Calu3 (cell line): Measurements from ENCODE around the gene USH2A. TPM values are rescaled to one million over a fixed set of nuclear protein-coding genes. Genes with fewer than 3 reads are reported as not detected.

Source experiments
- BruUV-seq: library from RNA; stranded (reverse); fragments of 400-500 nt; replicated peaks from 2 replicates; lab custom pipeline; 2021; lab: Mats Ljungman, UMichigan
- CTCF ChIA-PET: fragments of 300-600 bp; sonication (Branson Sonifier 250); formaldehyde crosslinking; loops from one replicate; lab custom pipeline; 2022; ENCODE audit warnings: antibody characterized with exemption; lab: Charles Lee
- DNase-seq: peaks from one replicate; pipeline ENCODE4 v3.0.0; 2022
- H3K27ac Mint-ChIP-seq: one replicate; pipeline ENCODE4 v1.8.0; 2022; ENCODE audit warnings: mixed read lengths; ENCODE audit not compliant: unreplicated experiment
- H3K27me3 Mint-ChIP-seq: one replicate; pipeline ENCODE4 v1.8.0; 2022; ENCODE audit warnings: mixed read lengths; ENCODE audit not compliant: unreplicated experiment
- H3K36me3 Mint-ChIP-seq: one replicate; pipeline ENCODE4 v1.8.0; 2022; ENCODE audit warnings: mild to moderate bottlenecking, moderate library complexity, mixed read lengths; ENCODE audit not compliant: insufficient read depth, unreplicated experiment
- H3K4me1 Mint-ChIP-seq: one replicate; pipeline ENCODE4 v1.8.0; 2022; ENCODE audit warnings: mild to moderate bottlenecking, low read depth, mixed read lengths; ENCODE audit not compliant: unreplicated experiment
- H3K4me3 Mint-ChIP-seq: one replicate; pipeline ENCODE4 v1.8.0; 2022; ENCODE audit warnings: mild to moderate bottlenecking, low read depth, moderate library complexity, mixed read lengths; ENCODE audit not compliant: unreplicated experiment
- H3K9me3 Mint-ChIP-seq: one replicate; pipeline ENCODE4 v1.8.0; 2022; ENCODE audit warnings: low read depth, mixed read lengths; ENCODE audit not compliant: unreplicated experiment
- CTCF ChIP-seq: fragments of 200-600 bp; IDR thresholded peaks from one replicate; pipeline ENCODE4 v1.8.0; 2022; ENCODE audit warnings: antibody characterized with exemption; ENCODE audit not compliant: unreplicated experiment
- intact Hi-C: fragments of 100-400 bp; cut with micrococcal nuclease; formaldehyde crosslinking; loops from one replicate; pipeline ENCODE4 v1.10.0; 2022; ENCODE audit not compliant: unreplicated experiment
- total RNA-seq: library from RNA; stranded (reverse); gene quantifications from 2 replicates; pipeline ENCODE4 v1.2.3, GENCODE V29; 2022

Gene USH2A
- total RNA-seq, 1 experiment from 2014 or later: not detected

GRCh38 chr1:216323344-216323743 is 99.9 kb downstream of the USH2A start:
- no peaks in the 10 kb centered on the region for H3K27me3 Mint-ChIP-seq
- no TSS peak for BruUV-seq

GRCh38 chr1:216314379-216315095 is 108.7 kb downstream of the USH2A start:
- intact Hi-C loops: no loop called here
- Mint-ChIP-seq H3K27me3 (no peaks in the 10 kb centered on the region), H3K4me1 (no peaks in the 10 kb centered on the region), H3K4me3 (no peak overlapping the region), H3K9me3 (peaks cover 3% of the 10 kb centered on the region), H3K36me3 (no peaks in the 10 kb centered on the region), H3K27ac (no peak overlapping the region)
- DNase-seq: no peak
- BruUV-seq: no TSS peak
- TF ChIP-seq CTCF: no peak
- CTCF ChIA-PET: interaction anchor here (0.6 kb wide), 1 partner anchor 262 kb away, joined by 3 read pairs; no protein-coding TSS in a partner anchor

More at GRCh38 chr1:216323344-216323743, 99.9 kb downstream of the USH2A start:
- H3K9me3 Mint-ChIP-seq: no peaks in the 10 kb centered on the region
- no peaks in the 10 kb centered on the region for H3K36me3 Mint-ChIP-seq
- no peak overlapping the region for H3K4me3 Mint-ChIP-seq
- no peak for DNase-seq
- CTCF ChIA-PET: no interaction called here
- H3K4me1 Mint-ChIP-seq: no peaks in the 10 kb centered on the region
- TF ChIP-seq CTCF: no peak
- intact Hi-C loops: no loop called here
- H3K27ac Mint-ChIP-seq: no peak overlapping the region

- peaks cover 13% of the 10 kb centered on the region for H3K4me1 Mint-ChIP-seq
- no peaks in the 10 kb centered on the region for H3K9me3 Mint-ChIP-seq
- intact Hi-C loops: loop anchor here (2.0 kb wide), 2 partner anchors 256 to 432 kb away; no protein-coding TSS in a partner anchor
- TF ChIP-seq CTCF: peak; percentile 29
- DNase-seq: peak; percentile 24
- no peak overlapping the region for H3K4me3 Mint-ChIP-seq
- no peak overlapping the region for H3K27ac Mint-ChIP-seq
- CTCF ChIA-PET: no interaction called here
- no peaks in the 10 kb centered on the region for H3K27me3 Mint-ChIP-seq
- no TSS peak for BruUV-seq
- no peaks in the 10 kb centered on the region for H3K36me3 Mint-ChIP-seq
Measured at GRCh38 chr1:216310776-216311175, 112.5 kb downstream of the USH2A start.

GRCh38 chr1:216306830-216307229 is 116.4 kb downstream of the USH2A start:
- no peak for DNase-seq
- H3K4me3 Mint-ChIP-seq: no peak overlapping the region
- no peaks in the 10 kb centered on the region for H3K27me3 Mint-ChIP-seq
- no peaks in the 10 kb centered on the region for H3K36me3 Mint-ChIP-seq
- TF ChIP-seq CTCF: no peak
- no peaks in the 10 kb centered on the region for H3K9me3 Mint-ChIP-seq
- intact Hi-C loops: no loop called here
- H3K27ac Mint-ChIP-seq: peak overlapping the region; percentile 62
- CTCF ChIA-PET: no interaction called here
- H3K4me1 Mint-ChIP-seq: peaks cover 13% of the 10 kb centered on the region
- BruUV-seq: no TSS peak
